Peyer's patch (tissue), 4 donors: ENCODE results near the gene ACTN4. TPM values are rescaled to one million over a fixed set of nuclear protein-coding genes. Genes with fewer than 3 reads are reported as not detected.

ENCODE experiments used
- DNase-seq, 3 donors: peaks; one replicate each; pipeline ENCODE4 v3.0.0-alpha.2; 2017 to 2019
- H3K27ac ChIP-seq, 4 donors: fragments of 200-600 bp; sonication (generic); one replicate each; pipeline ENCODE4 v1.5.1; 2016 to 2019
- H3K27me3 ChIP-seq, 2 donors: fragments of 200-600 bp; sonication (generic); one replicate each; pipeline ENCODE4 v1.5.1; 2019
- H3K36me3 ChIP-seq, 3 donors: fragments of 200-600 bp; sonication (generic); one replicate each; pipeline ENCODE4 v1.5.1; 2016 to 2019
- H3K4me1 ChIP-seq, 4 donors: fragments of 200-600 bp; sonication (generic); one replicate each; pipeline ENCODE4 v1.5.1; 2016 to 2019
- H3K4me3 ChIP-seq, 4 donors: fragments of 200-600 bp; sonication (generic); 1 replicate in 3 of 4; 2 replicates in 1 of 4; pipeline ENCODE4 v1.5.1; 2016 to 2019; ENCODE audit warnings: mild to moderate bottlenecking in 1 of 4
- H3K9me3 ChIP-seq, 4 donors: fragments of 200-600 bp; sonication (generic); one replicate each; pipeline ENCODE4 v1.5.1; 2016 to 2019; ENCODE audit warnings: mild to moderate bottlenecking in 1 of 4
- POLR2A ChIP-seq, 2 donors: fragments of 450-650 bp; IDR thresholded peaks; one replicate each; pipeline ENCODE4 v1.5.1; 2017; ENCODE audit warnings: antibody characterized with exemption in 2 of 2, mild to moderate bottlenecking in 2 of 2, moderate library complexity in 2 of 2
- total RNA-seq, 4 donors: library from RNA; depleted of rRNA; stranded (reverse); fragments of >200 nt; gene quantifications; one replicate each; pipeline ENCODE4 v1.1.0, GENCODE V29; 2016
- TF ChIP-seq, protein P1 (sequence below), 6 experiments: fragments of 450-650 bp in 4 of 6; fragments of 200-600 bp in 2 of 6; sonication (generic) in 1 of 6; IDR thresholded peaks; one replicate each; pipeline ENCODE4 v1.5.1; 2017 to 2019; ENCODE audit warnings: antibody characterized with exemption in 6 of 6, mild to moderate bottlenecking in 3 of 6, moderate library complexity in 1 of 6

Gene ACTN4
- total RNA-seq, 4 donors from 2014 or later: 360 to 1,049 (median 814) TPM

DNA sequence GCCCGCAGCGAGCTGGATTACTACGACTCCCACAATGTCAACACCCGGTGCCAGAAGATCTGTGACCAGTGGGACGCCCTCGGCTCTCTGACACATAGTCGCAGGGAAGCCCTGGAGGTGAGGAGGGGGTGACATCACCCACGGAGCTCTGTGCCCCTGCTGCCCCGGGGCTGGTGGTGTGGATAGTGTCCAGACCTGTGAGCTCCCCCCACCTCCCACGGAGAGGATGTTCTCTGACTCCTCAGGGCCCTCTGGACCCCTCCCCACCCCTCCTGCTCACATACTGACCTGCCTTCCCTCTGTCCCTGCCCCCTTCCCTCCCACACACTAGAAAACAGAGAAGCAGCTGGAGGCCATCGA, 76.1 kb downstream of the ACTN4 start:
- DNase-seq: no peak
- peaks cover 0 to 17% (median 0%) of the 10 kb centered on the region in 4 donors for H3K4me1 ChIP-seq
- H3K4me3 ChIP-seq: no peak overlapping the region
- TF ChIP-seq, protein P1, sequence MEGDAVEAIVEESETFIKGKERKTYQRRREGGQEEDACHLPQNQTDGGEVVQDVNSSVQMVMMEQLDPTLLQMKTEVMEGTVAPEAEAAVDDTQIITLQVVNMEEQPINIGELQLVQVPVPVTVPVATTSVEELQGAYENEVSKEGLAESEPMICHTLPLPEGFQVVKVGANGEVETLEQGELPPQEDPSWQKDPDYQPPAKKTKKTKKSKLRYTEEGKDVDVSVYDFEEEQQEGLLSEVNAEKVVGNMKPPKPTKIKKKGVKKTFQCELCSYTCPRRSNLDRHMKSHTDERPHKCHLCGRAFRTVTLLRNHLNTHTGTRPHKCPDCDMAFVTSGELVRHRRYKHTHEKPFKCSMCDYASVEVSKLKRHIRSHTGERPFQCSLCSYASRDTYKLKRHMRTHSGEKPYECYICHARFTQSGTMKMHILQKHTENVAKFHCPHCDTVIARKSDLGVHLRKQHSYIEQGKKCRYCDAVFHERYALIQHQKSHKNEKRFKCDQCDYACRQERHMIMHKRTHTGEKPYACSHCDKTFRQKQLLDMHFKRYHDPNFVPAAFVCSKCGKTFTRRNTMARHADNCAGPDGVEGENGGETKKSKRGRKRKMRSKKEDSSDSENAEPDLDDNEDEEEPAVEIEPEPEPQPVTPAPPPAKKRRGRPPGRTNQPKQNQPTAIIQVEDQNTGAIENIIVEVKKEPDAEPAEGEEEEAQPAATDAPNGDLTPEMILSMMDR (IDR thresholded peaks at IDR 0.05): no peak
- TF ChIP-seq POLR2A (IDR thresholded peaks at IDR 0.05): no peak
- no peaks in the 10 kb centered on the region for H3K9me3 ChIP-seq
- H3K27ac ChIP-seq: peak overlapping the region in 1 of 4 donors; percentile 52
- no peaks in the 10 kb centered on the region for H3K27me3 ChIP-seq
- H3K36me3 ChIP-seq: peaks cover 0 to 100% (median 0%) of the 10 kb centered on the region in 3 donors

DNA sequence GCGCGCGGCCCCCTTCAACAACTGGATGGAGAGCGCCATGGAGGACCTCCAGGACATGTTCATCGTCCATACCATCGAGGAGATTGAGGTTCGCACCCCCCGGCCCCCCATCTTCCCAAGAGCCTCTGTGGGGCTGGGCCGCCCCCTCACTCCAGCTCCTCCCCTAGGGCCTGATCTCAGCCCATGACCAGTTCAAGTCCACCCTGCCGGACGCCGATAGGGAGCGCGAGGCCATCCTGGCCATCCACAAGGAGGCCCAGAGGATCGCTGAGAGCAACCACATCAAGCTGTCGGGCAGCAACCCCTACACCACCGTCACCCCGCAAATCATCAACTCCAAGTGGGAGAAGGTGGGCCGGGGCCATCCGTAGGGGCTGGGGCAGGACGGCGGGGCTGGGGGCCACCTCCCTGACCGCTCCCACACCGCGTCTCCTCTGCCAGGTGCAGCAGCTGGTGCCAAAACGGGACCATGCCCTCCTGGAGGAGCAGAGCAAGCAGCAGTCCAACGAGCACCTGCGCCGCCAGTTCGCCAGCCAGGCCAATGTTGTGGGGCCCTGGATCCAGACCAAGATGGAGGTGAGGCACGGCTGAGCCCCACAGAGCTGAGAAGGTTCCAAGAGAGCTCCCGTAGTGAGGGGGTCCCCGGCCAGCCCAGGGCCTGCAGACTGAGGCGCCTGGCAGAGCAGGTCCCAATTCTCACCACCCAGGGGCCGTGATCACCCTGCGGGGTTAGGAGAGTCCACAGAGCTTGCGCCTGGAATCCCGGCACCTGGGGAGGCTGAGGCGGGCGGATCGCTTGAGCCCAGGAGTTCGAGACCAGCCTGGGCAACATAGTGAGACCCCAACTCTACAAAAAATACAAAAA, 76.8 kb downstream of the ACTN4 start:
- peak overlapping the region in 1 of 4 donors; percentile 52 for H3K27ac ChIP-seq
- peaks cover 0 to 20% (median 0%) of the 10 kb centered on the region in 4 donors for H3K4me1 ChIP-seq
- no peak for DNase-seq
- H3K4me3 ChIP-seq: no peak overlapping the region
- H3K36me3 ChIP-seq: peaks cover 0 to 100% (median 0%) of the 10 kb centered on the region in 3 donors
- H3K9me3 ChIP-seq: no peaks in the 10 kb centered on the region
- TF ChIP-seq, protein P1 (IDR thresholded peaks at IDR 0.05): no peak
- no peak for TF ChIP-seq POLR2A (IDR thresholded peaks at IDR 0.05)
- H3K27me3 ChIP-seq: no peaks in the 10 kb centered on the region

DNA sequence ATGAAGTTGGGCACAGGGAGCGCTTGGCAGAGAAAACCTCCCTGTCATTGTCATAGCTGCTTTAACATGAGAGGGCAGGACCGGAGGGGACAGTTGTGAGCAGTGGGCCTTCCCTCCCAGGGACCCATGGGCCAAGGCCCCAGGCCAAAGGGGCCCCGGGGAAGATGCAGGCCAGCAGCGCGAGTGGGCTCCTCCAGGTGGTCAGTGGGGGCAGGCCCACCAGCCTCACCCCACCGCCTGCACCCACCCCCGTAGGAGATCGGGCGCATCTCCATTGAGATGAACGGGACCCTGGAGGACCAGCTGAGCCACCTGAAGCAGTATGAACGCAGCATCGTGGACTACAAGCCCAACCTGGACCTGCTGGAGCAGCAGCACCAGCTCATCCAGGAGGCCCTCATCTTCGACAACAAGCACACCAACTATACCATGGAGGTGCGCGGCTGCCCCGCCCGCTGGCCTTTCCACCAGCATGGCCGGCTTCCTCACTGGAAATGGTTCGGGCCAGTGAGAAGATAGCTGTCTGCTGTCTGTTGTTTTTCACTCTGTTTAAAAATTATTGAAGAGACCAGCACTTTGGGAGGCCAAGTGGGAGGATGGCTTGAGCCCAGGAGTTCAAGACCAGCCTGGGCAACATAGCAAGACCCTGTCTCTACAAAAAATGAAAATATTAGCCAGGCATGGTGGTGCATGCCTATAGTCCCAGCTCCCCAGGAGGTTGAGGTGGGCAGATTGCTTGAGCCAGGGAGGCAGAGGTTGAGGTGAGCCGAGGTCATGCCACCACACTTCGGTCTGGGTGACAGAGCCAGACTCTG, 78.2 kb downstream of the ACTN4 start:
- Histone ChIP-seq H3K36me3 (peaks cover 0 to 100% (median 0%) of the 10 kb centered on the region in 3 donors), H3K4me3 (no peak overlapping the region), H3K4me1 (peaks cover 0 to 33% (median 0%) of the 10 kb centered on the region in 4 donors), H3K9me3 (no peaks in the 10 kb centered on the region), H3K27me3 (no peaks in the 10 kb centered on the region), H3K27ac (peak overlapping the region in 1 of 4 donors; percentile 8)
- TF ChIP-seq, protein P1 (IDR thresholded peaks at IDR 0.05): no peak
- TF ChIP-seq POLR2A (IDR thresholded peaks at IDR 0.05): no peak
- DNase-seq: no peak

GRCh38 chr19:38726284-38726673, 78.8 kb downstream of the ACTN4 start:
- TF ChIP-seq, protein P1 (IDR thresholded peaks at IDR 0.05): no peak
- no peak for TF ChIP-seq POLR2A (IDR thresholded peaks at IDR 0.05)
- no peak overlapping the region for H3K4me3 ChIP-seq
- no peaks in the 10 kb centered on the region for H3K9me3 ChIP-seq
- peaks cover 0 to 39% (median 0%) of the 10 kb centered on the region in 4 donors for H3K4me1 ChIP-seq
- peaks cover 0 to 100% (median 0%) of the 10 kb centered on the region in 3 donors for H3K36me3 ChIP-seq
- peak overlapping the region in 1 of 4 donors; percentile 28 for H3K27ac ChIP-seq
- no peaks in the 10 kb centered on the region for H3K27me3 ChIP-seq
- DNase-seq: no peak

DNA sequence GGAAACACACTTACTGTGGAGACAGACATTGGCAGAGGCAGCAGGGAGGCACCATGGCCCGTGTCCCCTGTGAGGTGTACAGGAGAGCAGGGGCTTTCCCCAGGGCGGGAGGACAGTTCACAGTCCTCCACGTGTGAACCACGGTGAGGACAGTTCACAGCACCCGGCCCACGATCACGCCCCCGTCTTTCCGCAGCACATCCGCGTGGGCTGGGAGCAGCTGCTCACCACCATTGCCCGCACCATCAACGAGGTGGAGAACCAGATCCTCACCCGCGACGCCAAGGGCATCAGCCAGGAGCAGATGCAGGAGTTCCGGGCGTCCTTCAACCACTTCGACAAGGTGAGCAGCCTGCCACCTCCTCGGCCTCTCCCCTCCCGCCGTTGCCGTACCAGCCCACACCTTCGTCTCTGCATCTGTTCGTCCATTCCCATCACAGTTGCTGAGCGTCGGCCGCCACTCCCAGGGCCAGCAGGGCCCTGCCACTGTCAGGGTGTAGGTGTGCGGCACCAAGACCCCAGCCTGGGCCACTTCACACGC, 79.4 kb downstream of the ACTN4 start:
- no peaks in the 10 kb centered on the region for H3K9me3 ChIP-seq
- H3K27ac ChIP-seq: peak overlapping the region in 1 of 4 donors; percentile 28
- TF ChIP-seq, protein P1 (IDR thresholded peaks at IDR 0.05): no peak
- no peak for TF ChIP-seq POLR2A (IDR thresholded peaks at IDR 0.05)
- H3K4me1 ChIP-seq: peaks cover 0 to 44% (median 0%) of the 10 kb centered on the region in 4 donors
- peaks cover 0 to 96% (median 0%) of the 10 kb centered on the region in 3 donors for H3K36me3 ChIP-seq
- no peaks in the 10 kb centered on the region for H3K27me3 ChIP-seq
- no peak overlapping the region for H3K4me3 ChIP-seq
- DNase-seq: no peak
